GM06990 (cell line): ENCODE data around the gene PCSK7.
A peak's percentile ranks its signal among the peaks of the same experiment; 100 is the strongest.

Experiments used
- DNase-seq: peaks from one replicate; pipeline ENCODE4 v3.0.0-alpha.2; 2011; ENCODE audit not compliant: insufficient read length; ENCODE audit errors: extremely low read depth
- H3K27me3 ChIP-seq: replicated peaks from 2 replicates; pipeline ENCODE4 v1.6.0; 2011; ENCODE audit warnings: low read length; ENCODE audit not compliant: control insufficient read depth, insufficient read depth
- H3K36me3 ChIP-seq: 2 replicates; pipeline ENCODE4 v1.5.1; 2011; ENCODE audit warnings: low read length; ENCODE audit not compliant: control insufficient read depth, insufficient read depth
- H3K4me3 ChIP-seq: replicated peaks from 2 replicates; pipeline ENCODE4 v1.5.1; 2011; ENCODE audit warnings: low read depth, mild to moderate bottlenecking, control low read depth, low read length
- CTCF ChIP-seq: IDR thresholded peaks from 2 replicates; pipeline ENCODE4 v1.5.1; 2011; ENCODE audit warnings: low read length, control low read depth, mild to moderate bottlenecking, inconsistent platforms; ENCODE audit not compliant: insufficient read depth, poor library complexity, severe bottlenecking

Gene PCSK7

GRCh38 chr11:117229931-117230285 is 2.0 kb downstream of the PCSK7 start:
- no peak for DNase-seq
- Histone ChIP-seq H3K4me3 (peak overlapping the region; percentile 92), H3K27me3 (no peaks in the 10 kb centered on the region), H3K36me3 (peaks cover 15% of the 10 kb centered on the region)
- no peak for TF ChIP-seq CTCF

- Histone ChIP-seq H3K27me3 (no peaks in the 10 kb centered on the region), H3K36me3 (peaks cover 20% of the 10 kb centered on the region), H3K4me3 (no peak overlapping the region)
- no peak for TF ChIP-seq CTCF
- DNase-seq, result no peak
Measured at GRCh38 chr11:117229411-117229810, 2.5 kb downstream of the PCSK7 start.

- TF ChIP-seq CTCF, result no peak
- Histone ChIP-seq H3K4me3 (no peak overlapping the region), H3K36me3 (peaks cover 31% of the 10 kb centered on the region), H3K27me3 (no peaks in the 10 kb centered on the region)
- DNase-seq, result no peak
Measured at GRCh38 chr11:117228091-117228490, 3.8 kb downstream of the PCSK7 start.

GRCh38 chr11:117226388-117227385 is 5.2 kb downstream of the PCSK7 start:
- Histone ChIP-seq H3K4me3 (no peak overlapping the region), H3K27me3 (no peaks in the 10 kb centered on the region), H3K36me3 (peaks cover 37% of the 10 kb centered on the region)
- peak; percentile 33 for DNase-seq
- TF ChIP-seq CTCF, result peak; percentile 78

GRCh38 chr11:117225553-117226170 is 6.2 kb downstream of the PCSK7 start:
- no peak for TF ChIP-seq CTCF
- no peak overlapping the region for H3K4me3 ChIP-seq
- H3K36me3 ChIP-seq, result peaks cover 46% of the 10 kb centered on the region
- no peak for DNase-seq
- no peaks in the 10 kb centered on the region for H3K27me3 ChIP-seq
